SIG-M5 treated with dmso at 0.1 percent for 504 hours (cell line): Measurements from ENCODE around the gene KCTD6.

Source experiments
- DNase-seq: peaks from one replicate; lab custom pipeline; 2025; ENCODE audit not compliant: unreplicated experiment; lab: John Stamatoyannopoulos, UW

KCTD6 gene

DNA sequence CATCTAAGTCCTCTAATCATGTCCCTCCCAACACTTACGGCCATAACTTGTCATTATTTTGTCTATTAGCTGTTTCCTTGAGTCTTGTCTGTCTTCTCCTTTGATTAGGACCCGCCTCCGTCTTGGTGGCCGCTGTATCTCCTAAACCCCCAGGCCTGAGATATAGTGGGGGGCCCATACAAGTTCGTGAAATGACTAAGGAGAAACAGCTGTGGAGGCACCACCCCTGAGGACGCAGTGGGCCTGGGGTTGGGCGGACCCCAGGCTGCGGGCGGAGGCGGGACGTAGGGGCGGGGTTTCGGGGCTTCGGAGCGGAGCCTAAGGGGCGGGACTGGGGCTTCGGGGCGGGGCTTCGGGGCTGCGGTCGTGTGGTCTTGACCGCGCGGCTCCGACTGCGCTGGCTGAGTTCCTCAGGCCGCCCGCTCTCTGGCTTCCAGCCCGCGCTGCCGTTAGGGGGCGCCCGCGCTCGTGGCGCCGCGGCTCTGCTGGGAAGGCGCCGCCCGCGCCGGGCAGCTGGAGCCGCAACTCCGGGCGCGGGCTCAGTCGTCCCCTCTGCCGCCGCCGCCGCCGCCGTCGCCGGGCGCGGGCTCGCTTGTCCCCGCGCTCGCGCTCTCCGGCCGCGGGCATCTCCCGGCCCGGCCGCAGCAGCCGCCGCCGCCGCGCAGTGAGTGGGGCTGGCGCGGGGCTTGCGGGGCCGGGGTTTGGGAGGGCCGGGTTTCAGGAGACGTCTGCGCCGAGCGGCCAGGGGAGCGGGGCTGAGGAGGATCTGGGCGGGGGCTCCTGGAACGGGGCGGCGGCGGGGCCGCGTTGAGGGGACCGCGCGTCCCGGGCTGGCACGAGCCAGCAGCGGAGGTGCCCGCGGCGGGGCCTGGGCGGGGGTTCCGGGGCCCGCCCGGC lies at the start of gene KCTD6:
Gene KCTD6, plus strand, starts transcription at position 591 of the 897 bp plus-strand sequence. CDS start 6,660 bp downstream, outside the sequence.
- DNase-seq: peak; percentile 85

DNA sequence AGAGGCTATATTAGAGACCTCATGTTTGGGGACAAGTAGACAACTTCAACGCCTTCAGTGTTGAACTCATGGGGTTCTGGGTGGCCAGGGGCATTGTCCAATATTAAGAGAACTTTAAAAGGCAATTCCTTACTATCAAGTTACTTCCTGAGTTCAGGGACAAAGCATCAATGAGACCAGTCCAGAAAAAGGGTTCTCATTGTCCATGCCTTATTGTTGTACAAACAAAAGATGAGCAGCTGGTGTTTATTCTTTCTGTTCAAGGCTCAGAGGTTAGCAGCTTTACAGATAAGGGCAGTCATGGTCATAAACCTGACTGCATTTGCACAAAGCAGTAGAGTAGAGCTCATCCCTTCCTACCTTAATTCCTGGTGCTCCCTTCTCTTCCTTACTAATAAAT lies 39.7 kb upstream of the KCTD6 start:
- no peak for DNase-seq

DNA sequence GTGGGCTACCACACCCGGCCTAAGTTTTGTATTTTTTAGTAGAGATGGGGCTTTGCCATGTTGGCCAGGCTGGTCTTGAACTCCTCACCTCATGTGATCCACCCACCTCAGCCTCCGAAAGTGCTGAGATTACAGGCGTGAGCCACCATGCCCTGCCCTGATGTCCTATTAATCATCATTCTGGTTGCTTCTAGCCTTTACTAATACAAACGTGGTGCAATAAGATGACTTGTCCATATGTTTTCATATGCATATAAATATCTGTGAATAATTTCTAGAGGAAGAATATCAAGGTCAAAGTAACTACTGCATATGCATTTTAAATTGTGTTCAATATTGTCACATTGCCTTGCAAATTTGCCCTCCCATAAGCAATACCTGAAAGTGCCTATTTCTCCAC lies 32.7 kb upstream of the KCTD6 start:
- DNase-seq: no peak

DNA sequence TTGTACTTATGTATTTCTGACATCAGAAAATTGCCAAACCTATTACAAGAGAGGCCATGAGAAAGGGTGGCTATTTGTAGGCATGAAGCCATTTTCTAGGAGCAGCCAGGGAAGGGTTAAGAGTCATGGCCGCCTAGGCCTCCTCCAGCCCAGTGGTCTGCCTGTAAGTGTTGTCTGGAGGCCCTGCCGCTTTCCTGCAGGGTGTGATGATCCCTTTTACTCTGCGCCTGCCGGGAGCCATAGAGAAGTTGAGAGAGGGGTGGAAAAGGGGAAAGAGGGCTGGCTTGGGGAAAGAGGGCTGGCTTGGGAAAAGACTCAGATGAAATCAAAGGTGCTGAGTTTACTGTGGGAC lies 29.1 kb upstream of the KCTD6 start:
- no peak for DNase-seq

DNA sequence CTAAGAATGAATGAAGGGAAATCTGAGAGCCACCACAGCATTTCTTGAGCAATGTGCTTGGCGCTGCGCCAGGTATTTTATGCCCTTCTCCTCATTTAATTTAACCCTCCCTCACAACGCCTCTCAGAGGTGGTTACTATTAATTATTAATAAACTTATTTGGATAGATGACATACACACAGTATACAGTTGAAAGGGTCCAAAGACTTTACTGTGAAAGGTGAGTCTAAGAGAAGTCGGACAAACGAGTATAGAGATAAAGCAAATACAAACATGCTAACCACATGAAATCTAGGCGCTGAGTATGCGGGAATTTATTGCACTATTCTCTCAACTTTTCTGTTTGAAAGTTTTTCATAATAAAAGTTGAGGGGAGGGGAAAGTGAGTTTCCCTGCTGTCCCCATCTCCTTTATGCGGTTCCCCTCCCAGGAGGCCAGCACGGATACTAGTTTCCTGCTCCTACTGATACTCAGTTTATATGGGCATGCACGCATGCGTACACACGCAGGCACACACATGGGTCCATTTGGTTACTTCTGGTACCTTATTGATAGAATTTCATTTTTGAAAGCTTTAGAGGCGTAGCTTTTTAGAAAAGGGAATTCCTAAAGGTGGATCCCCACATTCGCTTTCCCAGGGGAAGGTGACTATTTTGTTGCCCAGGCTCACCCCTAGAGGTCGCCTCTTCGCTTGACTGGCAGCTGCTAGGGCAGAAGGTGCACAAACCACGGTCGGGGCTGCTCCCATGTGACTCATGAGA lies 28.5 kb upstream of the KCTD6 start:
- peak; percentile 66 for DNase-seq

DNA sequence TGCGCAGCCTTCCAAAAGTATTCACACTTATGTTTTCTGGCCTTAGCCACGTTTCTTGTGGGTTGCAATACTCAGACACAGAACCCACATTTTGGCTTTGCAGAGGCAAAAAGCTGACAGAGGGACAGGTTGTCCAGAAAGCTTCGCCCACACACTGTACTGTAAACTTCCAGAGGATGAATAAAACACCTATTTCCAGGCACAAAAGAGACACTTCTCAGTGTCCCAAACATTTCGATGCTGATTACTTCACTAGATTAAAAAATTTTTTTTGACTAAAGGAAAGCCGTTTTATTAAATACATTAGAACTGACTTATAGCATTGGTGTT lies 28.0 kb upstream of the KCTD6 start:
- DNase-seq: no peak

DNA sequence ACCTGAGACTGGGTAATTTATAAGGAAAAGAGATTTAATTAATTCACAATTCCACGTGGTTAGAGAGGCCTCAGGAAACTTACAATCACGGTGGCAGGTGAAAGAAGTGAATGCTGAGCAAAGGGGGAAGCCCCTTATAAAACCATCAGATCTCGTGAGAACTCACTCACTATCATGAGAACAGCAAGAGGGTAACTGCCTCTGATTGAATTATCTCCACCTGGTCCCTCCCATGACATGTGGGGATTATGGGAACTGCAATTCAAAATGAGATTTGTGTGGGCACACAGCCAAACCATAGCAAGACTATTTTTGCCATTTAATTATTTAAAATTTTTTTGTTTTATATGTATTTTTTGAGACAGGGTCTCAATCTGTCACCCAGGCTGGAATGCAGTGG lies 27.0 kb upstream of the KCTD6 start:
- no peak for DNase-seq

DNA sequence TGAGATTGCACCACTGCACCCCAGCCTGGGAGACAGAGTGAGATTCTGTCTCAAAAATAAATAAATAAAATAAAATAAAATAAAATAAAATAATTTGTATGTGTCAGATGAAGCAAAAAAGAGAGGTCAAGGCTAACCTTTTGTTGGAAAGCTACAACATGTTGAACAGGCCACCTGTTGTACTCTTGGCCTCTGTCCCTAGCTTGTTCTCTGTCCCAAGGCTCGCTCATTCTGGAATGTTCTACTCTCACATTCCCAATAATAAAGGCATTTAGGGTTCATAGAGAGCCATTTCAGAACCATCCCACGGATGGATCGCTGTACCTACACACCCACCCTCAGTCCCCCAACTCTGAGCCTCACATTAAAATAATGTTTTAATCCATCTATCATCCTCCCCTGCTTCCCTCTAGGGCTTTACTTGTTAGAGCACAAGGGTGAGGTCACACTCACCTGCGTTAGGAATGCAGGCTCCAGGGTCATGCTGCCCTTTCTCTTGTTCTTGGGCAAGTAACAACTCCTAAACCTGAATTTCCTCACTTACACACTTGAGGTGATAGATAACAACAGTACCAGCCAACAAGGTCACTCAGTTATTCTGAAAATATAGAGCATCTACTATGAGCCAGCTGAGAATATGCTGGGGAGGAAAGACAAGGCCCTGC lies 24.9 kb upstream of the KCTD6 start:
- no peak for DNase-seq

DNA sequence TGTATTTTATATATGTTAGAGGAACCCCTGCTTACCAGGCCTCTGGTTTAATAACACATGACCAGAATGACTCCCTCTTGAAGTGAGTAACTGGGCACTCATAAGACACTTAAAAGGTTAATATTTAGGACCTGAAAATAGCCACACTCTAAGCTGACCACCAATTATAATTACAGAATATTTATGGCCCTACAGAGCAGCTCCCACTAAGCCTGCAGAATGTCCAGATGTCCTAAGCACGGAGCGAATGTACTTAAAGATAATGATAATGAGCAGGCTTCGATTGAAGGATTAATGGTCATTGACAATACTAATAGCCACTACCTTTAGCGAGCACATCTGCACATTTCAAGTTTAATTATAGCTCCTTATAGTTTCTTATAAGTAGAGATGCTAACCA lies 22.8 kb upstream of the KCTD6 start:
- no peak for DNase-seq

DNA sequence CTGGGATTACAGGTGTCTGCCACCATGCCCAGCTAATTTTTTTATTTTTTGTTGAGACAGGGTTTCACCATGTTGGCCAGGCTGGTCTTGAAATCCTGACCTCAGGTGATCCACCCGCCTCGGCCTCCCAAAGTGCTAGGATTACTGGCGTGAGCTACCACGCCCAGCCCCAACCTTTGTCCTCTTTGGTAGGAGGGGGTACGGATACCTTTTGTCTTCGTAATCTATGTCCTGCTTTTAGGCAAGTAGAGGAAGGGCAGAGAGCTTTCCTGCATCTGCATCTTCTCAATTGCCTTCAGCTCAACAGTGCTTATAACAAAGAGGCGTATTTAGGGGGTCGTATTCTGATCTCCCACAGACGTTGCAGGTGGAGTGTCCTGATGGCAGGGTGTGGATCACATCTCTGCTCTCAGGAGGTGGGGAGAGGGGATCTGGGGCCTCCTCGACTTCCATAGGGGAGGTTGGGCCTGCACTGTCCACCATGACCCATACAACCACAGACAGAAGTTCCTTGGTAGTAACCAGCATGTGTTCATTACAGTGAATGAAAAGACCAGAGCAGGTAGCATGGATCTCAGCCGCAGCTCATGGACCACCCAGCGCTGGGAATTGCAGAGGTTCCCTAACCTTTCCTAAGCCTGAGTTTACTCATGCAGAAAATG lies 21.4 kb upstream of the KCTD6 start:
- no peak for DNase-seq

DNA sequence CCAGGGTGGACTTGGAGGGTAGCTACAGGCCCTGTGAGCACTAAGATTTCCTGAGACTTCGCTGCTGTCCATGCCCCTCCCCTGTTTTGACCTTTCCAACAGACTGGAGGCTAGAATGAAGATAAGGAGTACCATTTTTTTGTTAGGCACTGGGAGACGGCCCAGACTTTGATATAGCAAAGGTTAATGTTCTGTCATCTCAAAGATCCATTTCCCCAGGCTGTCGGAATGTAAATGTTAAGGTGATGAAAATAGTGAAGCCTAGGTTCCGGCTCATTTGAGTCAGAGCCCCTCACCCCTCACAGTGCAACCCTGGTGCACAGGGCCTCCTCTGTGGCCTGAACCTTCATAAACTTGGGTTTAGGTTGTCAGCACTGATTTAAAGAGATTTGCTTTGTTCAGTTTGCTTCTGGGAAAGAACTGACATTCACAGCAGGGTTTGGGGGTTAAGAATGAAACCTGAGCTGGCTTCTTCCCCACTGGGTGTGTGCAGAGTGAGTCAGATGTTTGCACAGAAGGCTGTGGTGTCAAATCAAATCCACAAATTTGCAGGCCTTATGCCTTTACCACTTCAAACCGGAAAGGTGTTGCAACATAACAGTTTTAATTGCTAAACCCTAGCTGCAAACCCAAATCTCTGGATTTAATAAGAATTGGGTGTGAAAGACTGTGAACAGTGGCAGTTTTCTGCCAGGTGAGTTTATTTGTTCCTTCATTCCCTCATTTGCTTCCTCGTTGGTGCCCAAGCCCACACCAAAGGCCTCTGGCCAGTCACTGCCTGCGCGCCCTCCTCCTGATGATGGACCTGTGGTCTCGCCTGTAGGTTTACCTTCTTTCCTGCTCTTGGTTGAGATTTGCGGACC lies 20.6 kb upstream of the KCTD6 start:
- DNase-seq: peak; percentile 97

DNA sequence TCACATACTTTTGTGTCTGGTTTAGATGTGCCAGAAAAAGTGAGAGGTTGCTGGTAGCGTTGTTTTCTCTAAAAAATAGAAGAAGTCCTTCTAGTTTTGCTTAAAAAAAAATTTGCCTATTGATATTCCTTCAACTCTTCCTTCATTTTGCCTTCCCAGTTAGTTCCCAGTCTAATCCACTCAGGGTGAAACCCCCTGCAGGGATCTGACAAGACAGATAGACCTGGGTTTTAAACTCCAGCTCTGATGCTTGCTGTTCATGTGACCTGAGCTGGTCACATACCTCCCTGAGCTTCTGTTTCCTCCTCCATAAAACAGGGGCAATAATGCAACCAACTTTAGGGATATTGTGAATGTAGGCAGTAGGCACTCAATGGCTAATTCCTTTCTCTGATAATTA lies 18.6 kb upstream of the KCTD6 start:
- no peak for DNase-seq

DNA sequence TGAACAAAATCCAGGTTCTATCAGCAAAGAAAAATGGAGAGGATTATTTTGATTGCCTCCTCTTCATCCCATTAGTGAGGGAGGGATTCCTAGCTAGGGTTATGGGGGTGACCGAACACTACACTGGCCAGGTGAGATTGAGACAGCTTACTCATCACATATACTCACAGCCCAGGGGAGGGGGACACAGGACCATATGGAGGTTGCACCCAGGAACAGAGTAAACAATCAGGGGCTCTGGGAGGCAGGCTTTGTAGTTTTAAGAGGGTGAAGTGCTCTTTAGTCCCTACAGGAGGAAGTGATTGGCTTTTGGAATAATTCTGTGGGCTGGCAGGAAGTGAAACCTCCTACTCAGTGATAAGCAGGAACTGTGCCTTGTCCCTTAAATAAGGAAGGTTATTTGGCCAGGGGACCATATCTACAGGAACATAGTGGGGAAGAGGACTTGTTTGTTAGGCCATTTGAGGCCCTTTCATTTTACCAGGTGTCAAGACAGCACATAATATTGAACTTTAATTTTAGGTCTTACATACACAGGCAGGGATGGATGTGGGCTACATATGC lies 17.5 kb upstream of the KCTD6 start:
- DNase-seq: peak; percentile 92

DNA sequence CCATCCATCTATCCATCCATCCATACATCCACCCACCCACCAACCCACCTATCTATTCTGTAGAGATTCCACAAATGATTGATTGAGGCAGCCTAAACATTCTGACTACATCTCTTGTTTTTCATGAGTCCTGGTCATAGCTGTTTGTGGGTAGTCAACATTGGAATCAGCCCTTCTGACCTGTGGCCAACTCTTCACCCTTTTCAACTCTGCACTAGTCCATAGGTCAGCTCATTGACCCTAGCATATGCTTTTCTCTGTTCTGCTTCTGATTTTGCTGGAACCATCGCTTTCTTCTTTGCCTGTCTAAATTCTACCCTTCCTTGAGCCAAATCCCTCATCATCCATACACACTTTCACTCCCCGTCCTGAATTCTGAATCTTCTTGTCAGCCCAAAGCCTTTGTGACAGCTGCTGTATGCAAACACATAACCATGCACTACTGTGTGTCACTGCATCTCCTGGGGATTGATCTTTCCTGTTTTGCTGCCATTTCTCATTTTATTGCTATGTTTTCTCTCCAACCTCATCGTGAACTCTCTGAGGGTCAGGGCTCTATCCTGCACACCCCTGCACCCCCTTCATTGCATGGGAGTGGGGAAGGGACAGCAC lies 16.8 kb upstream of the KCTD6 start:
- no peak for DNase-seq

DNA sequence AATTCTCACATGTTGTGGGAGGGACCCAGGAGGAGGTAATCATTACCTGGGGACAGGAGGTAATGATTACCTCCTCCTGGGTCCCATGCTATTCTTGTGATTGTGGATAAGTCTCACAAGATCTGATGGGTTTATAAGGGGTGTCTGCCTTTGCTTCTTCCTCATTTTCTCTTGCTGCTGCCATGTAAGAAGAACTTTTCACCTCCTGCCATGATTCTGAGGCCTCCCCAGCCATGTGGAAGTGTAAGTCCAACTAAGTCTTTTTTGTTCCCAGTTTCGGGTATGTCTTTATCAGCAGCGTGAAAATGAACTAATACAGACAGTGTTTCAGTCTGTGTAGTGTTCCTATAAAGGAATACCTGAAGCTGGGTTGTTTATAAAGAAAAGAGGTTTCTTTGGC lies 13.1 kb upstream of the KCTD6 start:
- peak; percentile 37 for DNase-seq

DNA sequence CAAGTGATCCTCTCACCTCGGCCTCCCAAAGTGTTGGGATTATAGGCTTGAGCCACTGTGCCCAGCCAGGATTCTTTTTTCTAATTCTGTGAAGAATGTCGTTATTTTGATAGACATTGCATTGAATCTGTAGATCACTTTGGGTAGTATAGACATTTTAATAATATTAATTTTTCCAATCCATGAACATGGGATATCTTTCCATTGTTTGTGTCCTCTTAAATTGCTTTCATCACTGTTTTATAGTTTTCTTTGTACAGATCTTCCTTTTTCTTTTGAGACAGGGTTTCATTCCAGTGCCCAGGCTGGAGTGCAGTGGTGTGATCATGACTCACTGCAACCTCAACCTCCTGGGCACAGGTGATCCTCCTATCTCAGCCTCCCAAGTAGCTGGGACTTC lies 11.6 kb upstream of the KCTD6 start:
- DNase-seq: no peak

DNA sequence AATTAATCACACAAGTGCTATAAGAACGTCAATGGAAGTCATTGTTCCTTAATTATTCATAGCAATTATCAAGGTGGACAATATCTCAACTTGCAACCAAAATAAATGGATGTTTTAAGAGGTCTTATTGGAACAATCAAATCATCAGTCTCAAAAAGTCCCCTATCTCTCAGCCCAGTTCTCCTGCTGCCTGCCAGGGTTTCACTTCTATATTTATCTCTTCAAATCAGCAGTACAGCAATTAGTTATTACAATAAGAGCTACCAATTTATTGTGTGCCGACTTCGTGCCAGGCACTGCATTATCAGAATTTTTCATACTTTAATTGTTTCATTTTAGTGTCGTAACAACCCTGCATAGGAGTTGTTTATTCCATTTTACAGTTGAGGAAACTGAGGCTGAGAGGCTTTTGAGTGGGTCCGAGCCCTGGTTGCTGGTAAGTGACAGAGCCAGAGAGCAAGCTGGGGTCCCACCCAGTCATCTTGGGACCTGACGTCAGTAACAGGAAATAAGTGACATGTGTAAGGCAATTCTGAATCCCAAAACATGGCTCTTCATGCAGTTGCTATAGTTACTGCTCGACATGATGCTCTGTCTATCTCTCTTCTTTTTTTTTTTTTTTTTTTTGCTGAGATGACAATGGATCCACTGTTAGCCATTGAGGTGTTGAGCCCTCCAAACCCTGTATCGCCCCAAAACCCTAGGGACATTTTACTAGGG lies 8.8 kb upstream of the KCTD6 start:
- DNase-seq: no peak

DNA sequence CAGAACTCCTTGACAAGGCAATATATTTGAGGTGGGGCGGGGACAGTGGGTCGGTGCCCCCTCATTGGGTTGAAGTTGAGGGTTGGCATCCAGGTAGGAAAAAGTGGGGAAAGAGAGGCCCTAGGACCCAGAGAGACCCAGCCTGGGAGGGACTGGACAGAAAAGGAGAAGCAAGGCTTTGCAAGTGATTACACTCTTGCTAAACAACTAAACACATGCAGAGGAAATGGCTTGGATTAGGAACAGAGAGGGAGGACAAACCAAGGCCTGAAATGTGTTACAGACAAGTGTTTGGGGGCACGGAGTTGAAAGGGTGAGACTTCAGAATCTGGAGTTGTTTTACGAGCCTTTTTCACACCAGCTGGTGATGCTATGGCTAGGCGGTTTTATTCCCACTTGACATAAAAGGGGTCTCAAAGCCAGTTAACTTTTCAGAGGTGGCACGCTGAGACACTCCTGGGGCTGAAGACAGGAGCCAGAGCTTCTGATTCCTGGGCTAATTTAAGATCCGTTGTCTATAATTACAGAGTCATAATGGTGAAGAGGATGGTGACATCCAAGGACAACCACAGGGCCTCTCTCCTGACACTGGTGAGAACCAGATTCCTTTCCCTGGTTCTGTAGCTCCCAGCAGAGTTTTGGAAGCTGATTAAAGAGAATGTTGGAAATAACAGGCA lies 7.7 kb upstream of the KCTD6 start:
- DNase-seq: peak; percentile 58

DNA sequence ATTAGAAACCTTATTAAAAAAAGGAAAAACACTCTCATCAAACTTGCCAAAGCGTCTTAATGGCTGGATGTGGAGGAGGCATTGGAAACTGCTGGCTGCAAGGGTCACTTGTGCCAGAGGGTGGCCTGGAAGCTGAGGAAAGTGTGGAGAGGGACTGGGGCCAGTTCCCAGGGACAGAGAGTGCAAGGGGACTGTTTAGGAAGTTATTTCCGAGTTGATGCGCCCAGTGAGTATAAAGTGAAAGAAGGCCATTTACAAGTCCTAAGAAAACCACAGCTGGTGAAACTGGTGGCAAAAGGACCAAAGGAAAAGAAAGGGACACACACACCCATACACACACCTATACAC lies 7.2 kb upstream of the KCTD6 start:
- no peak for DNase-seq
